ENCODE results near the gene SYNPO2. TPM values are rescaled to one million over a fixed set of nuclear protein-coding genes. Genes with fewer than 3 reads are reported as not detected.

Gene SYNPO2
- total and polyA plus RNA-seq, 2 of the 13 experiments (the other 11 are each of a cell fraction or from before 2014, with no cell fraction given): not detected

DNA sequence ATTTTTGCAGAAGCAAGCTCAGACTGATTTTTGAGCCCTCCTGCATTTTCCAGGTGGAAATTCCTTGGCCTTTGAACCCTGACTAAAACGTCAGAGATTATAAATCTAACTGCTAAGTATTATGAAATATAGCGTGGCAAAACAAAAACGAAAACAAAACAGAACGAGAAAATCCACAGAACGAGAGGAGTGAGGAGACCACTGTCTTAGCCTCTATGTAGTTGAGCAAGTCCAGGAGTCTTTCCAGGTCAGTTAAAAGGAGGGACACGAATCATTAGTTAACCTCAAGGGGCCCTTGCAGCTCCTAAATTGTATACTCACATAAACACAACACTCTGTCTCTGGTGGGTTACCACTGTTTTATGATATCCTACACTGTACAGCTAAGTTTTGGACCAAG lies 80.2 kb downstream of the SYNPO2 start:
- intact Hi-C loops (cut with micrococcal nuclease; ENCODE audit: unreplicated experiment): loop anchor here (1.0 kb wide), 2 partner anchors 197 to 228 kb away; no protein-coding TSS in a partner anchor
- Histone ChIP-seq H2AFZ (ENCODE audit: low read length) (peak overlapping the region; percentile 45), H3K9ac (ENCODE audit: insufficient read depth, low read depth, low read length) (no peak overlapping the region), H3K4me3 (replicated peaks in 1 of 3; ENCODE audit: insufficient read depth in 1 of 3, low read depth in 2 of 3, low read length in 3 of 3) (peak overlapping the region in 2 of 3 experiments; percentile 4 to 24; a peak in 1 of 6 replicates), H3K36me3 (replicated peaks in 1 of 2; ENCODE audit: control insufficient read depth in 1 of 2, insufficient read depth in 2 of 2, low read length in 2 of 2) (no peaks in the 10 kb centered on the region), H3K27me3 (ENCODE audit: control insufficient read depth in 1 of 2, insufficient read depth in 2 of 2, low read length in 2 of 2) (no peaks in the 10 kb centered on the region), H3K4me2 (ENCODE audit: low read depth, low read length) (peak overlapping the region; percentile 67), H3K4me1 (ENCODE audit: insufficient read depth, low read length) (peaks cover 13% of the 10 kb centered on the region), H4K20me1 (ENCODE audit: insufficient read depth, low read length) (no peaks in the 10 kb centered on the region), H3K27ac (ENCODE audit: extremely low read length, insufficient read depth, low read length) (no peak overlapping the region), H3K79me2 (ENCODE audit: insufficient read depth, low read length) (no peaks in the 10 kb centered on the region), H3K9me3 (ENCODE audit: low read length) (no peaks in the 10 kb centered on the region)
- FAIRE-seq (no peak), ATAC-seq (peak; percentile 77), DNase-seq (ENCODE audit: low spot score) (no peak)
- WGBS (ENCODE audit: low lambda C conversion rate): 0% methylated on average over 6 of the region's 6 CpGs
- BruUV-seq (replicated peaks): no TSS peak
- in situ Hi-C loops (cut with HindIII; ENCODE audit: extremely low pct_ligation_motif_present, low pct_unique_long_range_greater_than_20kb): no loop called here
- ChIA-PET POLR2A (no interaction called here), CTCF (ENCODE audit: low intra/inter-chr PET ratio, low total read pairs) (interaction anchor here (1.1 kb wide), 1 partner anchor 196 kb away, joined by 3 read pairs; no protein-coding TSS in a partner anchor)
- TF ChIP-seq HNF4G (IDR thresholded peaks at IDR 0.05; ENCODE audit: borderline replicate concordance, low read depth, low read length) (no peak), HNF4G (CRISPR knock-in tag; IDR thresholded peaks at IDR 0.05; ENCODE audit: borderline replicate concordance, low read depth) (no peak), PHB2 (IDR thresholded peaks at IDR 0.05; ENCODE audit: partially characterized antibody) (no peak), ZNF567 (CRISPR knock-in tag; IDR thresholded peaks at IDR 0.05; ENCODE audit: borderline replicate concordance) (no peak), SATB2 (CRISPR knock-in tag; IDR thresholded peaks at IDR 0.05) (no peak)
- TF ChIP-seq, protein P1, sequence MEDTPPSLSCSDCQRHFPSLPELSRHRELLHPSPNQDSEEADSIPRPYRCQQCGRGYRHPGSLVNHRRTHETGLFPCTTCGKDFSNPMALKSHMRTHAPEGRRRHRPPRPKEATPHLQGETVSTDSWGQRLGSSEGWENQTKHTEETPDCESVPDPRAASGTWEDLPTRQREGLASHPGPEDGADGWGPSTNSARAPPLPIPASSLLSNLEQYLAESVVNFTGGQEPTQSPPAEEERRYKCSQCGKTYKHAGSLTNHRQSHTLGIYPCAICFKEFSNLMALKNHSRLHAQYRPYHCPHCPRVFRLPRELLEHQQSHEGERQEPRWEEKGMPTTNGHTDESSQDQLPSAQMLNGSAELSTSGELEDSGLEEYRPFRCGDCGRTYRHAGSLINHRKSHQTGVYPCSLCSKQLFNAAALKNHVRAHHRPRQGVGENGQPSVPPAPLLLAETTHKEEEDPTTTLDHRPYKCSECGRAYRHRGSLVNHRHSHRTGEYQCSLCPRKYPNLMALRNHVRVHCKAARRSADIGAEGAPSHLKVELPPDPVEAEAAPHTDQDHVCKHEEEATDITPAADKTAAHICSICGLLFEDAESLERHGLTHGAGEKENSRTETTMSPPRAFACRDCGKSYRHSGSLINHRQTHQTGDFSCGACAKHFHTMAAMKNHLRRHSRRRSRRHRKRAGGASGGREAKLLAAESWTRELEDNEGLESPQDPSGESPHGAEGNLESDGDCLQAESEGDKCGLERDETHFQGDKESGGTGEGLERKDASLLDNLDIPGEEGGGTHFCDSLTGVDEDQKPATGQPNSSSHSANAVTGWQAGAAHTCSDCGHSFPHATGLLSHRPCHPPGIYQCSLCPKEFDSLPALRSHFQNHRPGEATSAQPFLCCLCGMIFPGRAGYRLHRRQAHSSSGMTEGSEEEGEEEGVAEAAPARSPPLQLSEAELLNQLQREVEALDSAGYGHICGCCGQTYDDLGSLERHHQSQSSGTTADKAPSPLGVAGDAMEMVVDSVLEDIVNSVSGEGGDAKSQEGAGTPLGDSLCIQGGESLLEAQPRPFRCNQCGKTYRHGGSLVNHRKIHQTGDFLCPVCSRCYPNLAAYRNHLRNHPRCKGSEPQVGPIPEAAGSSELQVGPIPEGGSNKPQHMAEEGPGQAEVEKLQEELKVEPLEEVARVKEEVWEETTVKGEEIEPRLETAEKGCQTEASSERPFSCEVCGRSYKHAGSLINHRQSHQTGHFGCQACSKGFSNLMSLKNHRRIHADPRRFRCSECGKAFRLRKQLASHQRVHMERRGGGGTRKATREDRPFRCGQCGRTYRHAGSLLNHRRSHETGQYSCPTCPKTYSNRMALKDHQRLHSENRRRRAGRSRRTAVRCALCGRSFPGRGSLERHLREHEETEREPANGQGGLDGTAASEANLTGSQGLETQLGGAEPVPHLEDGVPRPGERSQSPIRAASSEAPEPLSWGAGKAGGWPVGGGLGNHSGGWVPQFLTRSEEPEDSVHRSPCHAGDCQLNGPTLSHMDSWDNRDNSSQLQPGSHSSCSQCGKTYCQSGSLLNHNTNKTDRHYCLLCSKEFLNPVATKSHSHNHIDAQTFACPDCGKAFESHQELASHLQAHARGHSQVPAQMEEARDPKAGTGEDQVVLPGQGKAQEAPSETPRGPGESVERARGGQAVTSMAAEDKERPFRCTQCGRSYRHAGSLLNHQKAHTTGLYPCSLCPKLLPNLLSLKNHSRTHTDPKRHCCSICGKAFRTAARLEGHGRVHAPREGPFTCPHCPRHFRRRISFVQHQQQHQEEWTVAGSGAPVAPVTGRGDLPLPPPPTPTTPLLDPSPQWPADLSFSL (CRISPR knock-in tag; IDR thresholded peaks at IDR 0.05): no peak
- TF ChIP-seq, protein P2, sequence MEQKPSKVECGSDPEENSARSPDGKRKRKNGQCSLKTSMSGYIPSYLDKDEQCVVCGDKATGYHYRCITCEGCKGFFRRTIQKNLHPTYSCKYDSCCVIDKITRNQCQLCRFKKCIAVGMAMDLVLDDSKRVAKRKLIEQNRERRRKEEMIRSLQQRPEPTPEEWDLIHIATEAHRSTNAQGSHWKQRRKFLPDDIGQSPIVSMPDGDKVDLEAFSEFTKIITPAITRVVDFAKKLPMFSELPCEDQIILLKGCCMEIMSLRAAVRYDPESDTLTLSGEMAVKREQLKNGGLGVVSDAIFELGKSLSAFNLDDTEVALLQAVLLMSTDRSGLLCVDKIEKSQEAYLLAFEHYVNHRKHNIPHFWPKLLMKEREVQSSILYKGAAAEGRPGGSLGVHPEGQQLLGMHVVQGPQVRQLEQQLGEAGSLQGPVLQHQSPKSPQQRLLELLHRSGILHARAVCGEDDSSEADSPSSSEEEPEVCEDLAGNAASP (CRISPR knock-in tag; IDR thresholded peaks at IDR 0.05; ENCODE audit: borderline replicate concordance): no peak

Data from HepG2 (cell line).